Mesenchymal stem cell (in vitro differentiated cells and primary cell): ENCODE measurements around the gene TMEM178B.

ENCODE experiments used
- DNase-seq: peaks from one replicate; pipeline ENCODE4 v3.0.0-alpha.2; 2013
- H2AFZ ChIP-seq: one replicate; pipeline ENCODE4 v1.6.1; 2013; ENCODE audit warnings: low read depth, mild to moderate bottlenecking, control low read depth, inconsistent platforms, low read length, moderate library complexity
- H2AK5ac ChIP-seq: 2 replicates; pipeline ENCODE4 v1.6.1; 2013; ENCODE audit warnings: low read length, moderate library complexity, mild to moderate bottlenecking, inconsistent platforms; ENCODE audit not compliant: severe bottlenecking
- H2BK120ac ChIP-seq: one replicate; pipeline ENCODE4 v1.6.1; 2013; ENCODE audit warnings: low read depth, mild to moderate bottlenecking, inconsistent platforms, low read length, moderate library complexity
- H2BK12ac ChIP-seq, 2 experiments: one replicate each; pipeline ENCODE4 v1.6.1; 2013; ENCODE audit warnings: inconsistent platforms in 2 of 2, low read length in 2 of 2, mild to moderate bottlenecking in 2 of 2, moderate library complexity in 2 of 2, control low read depth in 1 of 2
- H2BK15ac ChIP-seq: one replicate; pipeline ENCODE4 v1.6.1; 2013; ENCODE audit warnings: mild to moderate bottlenecking, low read depth, inconsistent platforms; ENCODE audit not compliant: poor library complexity, severe bottlenecking
- H2BK5ac ChIP-seq: 2 replicates; pipeline ENCODE4 v1.6.1; 2013; ENCODE audit warnings: low read depth, mild to moderate bottlenecking, low read length, control low read depth, inconsistent platforms; ENCODE audit not compliant: poor library complexity, severe bottlenecking
- H3K14ac ChIP-seq, 2 experiments: one replicate each; pipeline ENCODE4 v1.6.1; 2013; ENCODE audit warnings: inconsistent platforms in 2 of 2, low read length in 2 of 2, control low read depth in 1 of 2, mild to moderate bottlenecking in 1 of 2, moderate library complexity in 1 of 2
- H3K18ac ChIP-seq, 2 experiments: one replicate each; pipeline ENCODE4 v1.6.1; 2013; ENCODE audit warnings: inconsistent platforms in 2 of 2, low read length in 2 of 2, control low read depth in 1 of 2, low read depth in 1 of 2, mild to moderate bottlenecking in 1 of 2
- H3K23ac ChIP-seq, 2 experiments: one replicate each; pipeline ENCODE4 v1.6.1; 2013; ENCODE audit warnings: inconsistent platforms in 2 of 2, low read length in 2 of 2, mild to moderate bottlenecking in 2 of 2, moderate library complexity in 2 of 2, control low read depth in 1 of 2
- H3K27ac ChIP-seq: 2 replicates; pipeline ENCODE4 v1.5.1; 2013; ENCODE audit warnings: mild to moderate bottlenecking, moderate library complexity, low read length, control low read depth, inconsistent platforms; ENCODE audit not compliant: poor library complexity, severe bottlenecking
- H3K27me3 ChIP-seq, 2 experiments: 2 replicates each; pipeline versions ENCODE4 v1.6.1 to v1.7.0; 2013; ENCODE audit warnings: low read length in 2 of 2, mild to moderate bottlenecking in 2 of 2, moderate library complexity in 2 of 2, control low read depth in 1 of 2, inconsistent platforms in 1 of 2; ENCODE audit not compliant: control insufficient read depth in 1 of 2, insufficient read depth in 1 of 2
- H3K36me3 ChIP-seq, 2 experiments: 2 replicates each; pipeline versions ENCODE4 v1.6.1 to v1.7.0; 2013; ENCODE audit warnings: low read length in 2 of 2, control low read depth in 1 of 2, inconsistent platforms in 1 of 2, low read depth in 1 of 2, mild to moderate bottlenecking in 1 of 2; ENCODE audit not compliant: insufficient read depth in 2 of 2, control insufficient read depth in 1 of 2
- H3K4ac ChIP-seq, 2 experiments: one replicate each; pipeline ENCODE4 v1.6.1; 2013; ENCODE audit warnings: inconsistent platforms in 2 of 2, low read length in 2 of 2, mild to moderate bottlenecking in 2 of 2, moderate library complexity in 2 of 2, control low read depth in 1 of 2, low read depth in 1 of 2
- H3K4me1 ChIP-seq: 2 replicates; pipeline ENCODE4 v1.6.1; 2013; ENCODE audit warnings: low read depth, low read length, control low read depth; ENCODE audit not compliant: control insufficient read depth, insufficient read depth
- H3K4me2 ChIP-seq: 2 replicates; pipeline ENCODE4 v1.6.1; 2013; ENCODE audit warnings: low read length, mild to moderate bottlenecking, inconsistent platforms; ENCODE audit not compliant: poor library complexity, severe bottlenecking
- H3K4me3 ChIP-seq, 2 experiments: 2 replicates each; pipeline versions ENCODE4 v1.5.1 to v1.7.0; 2013; ENCODE audit warnings: low read length in 2 of 2, mild to moderate bottlenecking in 2 of 2, control low read depth in 1 of 2, low read depth in 1 of 2; ENCODE audit not compliant: insufficient read depth in 1 of 2
- H3K79me1 ChIP-seq: replicated peaks from 2 replicates; pipeline ENCODE4 v1.6.1; 2013; ENCODE audit warnings: mild to moderate bottlenecking, control low read depth, low read length, inconsistent platforms; ENCODE audit not compliant: poor library complexity, severe bottlenecking
- H3K9ac ChIP-seq: 2 replicates; pipeline ENCODE4 v1.7.0; 2013; ENCODE audit warnings: mild to moderate bottlenecking, low read length, moderate library complexity
- H3K9me3 ChIP-seq: 2 replicates; pipeline ENCODE4 v1.7.0; 2013; ENCODE audit warnings: mild to moderate bottlenecking, low read length; ENCODE audit not compliant: control insufficient read depth
- H4K8ac ChIP-seq: one replicate; pipeline ENCODE4 v1.6.1; 2013; ENCODE audit warnings: inconsistent platforms, mild to moderate bottlenecking, low read length, moderate library complexity
- H4K91ac ChIP-seq: one replicate; pipeline ENCODE4 v1.6.1; 2013; ENCODE audit warnings: mild to moderate bottlenecking, low read length, inconsistent platforms
- WGBS: methylation state at CpG from one replicate; pipeline ENCODE4 v1.1.7; 2013; ENCODE audit warnings: mixed read lengths; 5-methylcytosine and 5-hydroxymethylcytosine counted together

Gene TMEM178B

DNA sequence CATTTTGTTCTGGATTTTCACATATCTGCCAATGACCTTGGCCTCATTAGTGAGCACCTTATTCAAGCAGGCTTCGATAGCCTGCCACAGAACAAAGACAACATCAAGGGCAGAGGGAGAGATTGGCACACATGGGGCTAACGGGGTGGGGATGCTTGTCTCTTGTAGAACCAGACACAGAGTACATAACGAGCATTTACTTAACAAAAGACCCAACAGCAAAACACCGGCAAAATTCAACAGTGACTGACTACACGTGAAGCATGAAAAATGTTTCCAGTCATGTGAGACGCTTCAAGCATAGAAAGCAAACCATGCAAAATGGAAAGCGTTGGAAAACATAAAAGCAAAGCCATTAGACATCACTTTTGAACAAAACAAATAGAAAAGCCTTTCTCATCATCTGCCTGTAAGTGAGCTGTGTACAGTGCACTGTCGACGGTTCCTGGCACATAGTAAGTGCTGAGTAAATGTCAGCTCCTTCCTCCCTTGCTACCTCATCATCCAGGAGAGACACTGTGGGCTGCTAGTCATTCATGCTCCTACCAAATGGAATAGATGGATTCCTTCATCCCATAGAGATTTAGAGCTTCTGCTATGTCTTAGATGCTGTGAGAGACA is 342.9 kb downstream of the TMEM178B start:
- WGBS = 66% methylated on average over 9 of the region's 9 CpGs
- H2BK15ac ChIP-seq = no peak overlapping the region
- no peak for DNase-seq
- no peaks in the 10 kb centered on the region for H3K36me3 ChIP-seq
- no peaks in the 10 kb centered on the region for H3K9me3 ChIP-seq
- no peak overlapping the region for H3K14ac ChIP-seq
- H3K27ac ChIP-seq = no peak overlapping the region
- H2AFZ ChIP-seq = no peak overlapping the region
- no peaks in the 10 kb centered on the region for H3K79me1 ChIP-seq
- no peak overlapping the region for H3K23ac ChIP-seq
- no peak overlapping the region for H3K4me2 ChIP-seq
- H2BK5ac ChIP-seq = no peak overlapping the region
- H3K4ac ChIP-seq = no peak overlapping the region
- H3K9ac ChIP-seq = no peak overlapping the region
- no peak overlapping the region for H4K8ac ChIP-seq
- H2BK12ac ChIP-seq = no peak overlapping the region
- H3K27me3 ChIP-seq = no peaks in the 10 kb centered on the region
- no peak overlapping the region for H2AK5ac ChIP-seq
- no peak overlapping the region for H4K91ac ChIP-seq
- H2BK120ac ChIP-seq = no peak overlapping the region
- no peak overlapping the region for H3K18ac ChIP-seq
- H3K4me1 ChIP-seq = no peaks in the 10 kb centered on the region
- no peak overlapping the region for H3K4me3 ChIP-seq

DNA sequence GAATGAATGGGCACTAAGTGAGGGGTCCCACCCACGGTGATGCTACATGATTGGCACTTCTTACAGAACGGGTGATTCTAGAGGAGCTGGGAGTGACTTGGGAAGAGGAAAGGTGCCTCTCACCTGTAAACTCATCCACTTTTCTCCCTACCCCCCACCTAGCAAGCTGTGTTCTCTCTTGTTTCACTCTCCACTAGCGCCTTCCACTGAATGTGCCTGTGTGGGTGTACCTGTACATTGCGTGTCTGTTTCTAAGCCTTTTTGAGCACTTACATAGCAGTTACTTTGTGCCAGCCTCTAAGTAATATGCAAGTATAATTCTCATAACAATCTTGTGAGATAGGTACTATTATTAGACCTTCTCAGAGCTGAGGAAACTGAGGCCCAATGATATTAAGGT is 343.6 kb downstream of the TMEM178B start:
- Histone ChIP-seq H2BK5ac (no peak overlapping the region), H3K9me3 (no peaks in the 10 kb centered on the region), H3K4me2 (no peak overlapping the region), H3K4ac (no peak overlapping the region), H3K36me3 (no peaks in the 10 kb centered on the region), H3K14ac (no peak overlapping the region), H3K4me3 (no peak overlapping the region), H3K23ac (no peak overlapping the region), H3K27me3 (no peaks in the 10 kb centered on the region), H2AFZ (no peak overlapping the region), H2BK12ac (no peak overlapping the region), H2BK15ac (no peak overlapping the region), H3K79me1 (no peaks in the 10 kb centered on the region), H4K91ac (no peak overlapping the region), H3K18ac (no peak overlapping the region), H2BK120ac (no peak overlapping the region), H3K27ac (no peak overlapping the region), H2AK5ac (no peak overlapping the region), H4K8ac (no peak overlapping the region), H3K9ac (no peak overlapping the region), H3K4me1 (no peaks in the 10 kb centered on the region)
- 88% methylated on average over 2 of the region's 4 CpGs for WGBS
- no peak for DNase-seq

DNA sequence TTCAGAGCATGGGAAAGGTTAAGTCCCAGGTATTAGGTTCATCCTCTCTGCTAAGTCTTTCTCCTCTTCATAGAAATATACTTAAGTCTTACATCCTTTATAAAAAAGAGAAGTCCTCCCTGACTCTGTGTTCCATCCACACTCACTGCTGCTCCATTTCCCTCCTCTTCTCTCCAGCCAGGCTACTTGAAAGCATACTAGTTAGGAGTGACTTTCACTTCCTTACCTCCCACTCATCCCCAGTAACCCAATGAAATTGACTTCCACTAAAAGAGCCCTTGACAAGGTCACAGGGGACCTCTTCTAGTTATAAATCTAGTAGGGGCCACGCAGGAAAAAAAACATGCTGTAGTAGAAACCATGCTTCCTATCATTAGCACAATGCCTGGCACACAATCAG is 344.2 kb downstream of the TMEM178B start:
- H3K9me3 ChIP-seq = no peaks in the 10 kb centered on the region
- WGBS = 50% methylated on average over 1 of the region's 1 CpG

DNA sequence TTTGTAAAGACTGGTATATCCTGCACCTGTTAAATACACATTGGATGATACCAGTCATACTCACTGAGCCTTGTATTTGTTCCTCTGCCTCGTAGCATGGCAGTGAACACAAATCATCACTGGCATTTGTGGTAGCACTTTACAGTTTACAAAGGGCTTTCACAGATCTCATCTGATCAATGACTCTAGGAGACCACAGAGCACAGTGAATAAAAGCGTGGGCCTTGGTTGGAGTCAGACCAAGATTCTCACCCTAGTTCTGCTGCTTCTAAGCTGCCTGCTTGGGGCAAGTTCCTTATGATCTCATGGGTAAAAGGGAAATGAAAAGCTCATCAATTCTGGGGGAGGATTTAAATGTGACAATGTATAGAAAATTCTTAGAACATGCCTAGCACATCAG is 347.4 kb downstream of the TMEM178B start:
- H3K14ac ChIP-seq = no peak overlapping the region
- no peak overlapping the region for H2BK5ac ChIP-seq
- DNase-seq = no peak
- H2BK120ac ChIP-seq = no peak overlapping the region
- H3K36me3 ChIP-seq = no peaks in the 10 kb centered on the region
- no peak overlapping the region for H3K4ac ChIP-seq
- H3K27me3 ChIP-seq = no peaks in the 10 kb centered on the region
- no peak overlapping the region for H3K18ac ChIP-seq
- no peak overlapping the region for H2AFZ ChIP-seq
- no peak overlapping the region for H2BK12ac ChIP-seq
- H2AK5ac ChIP-seq = no peak overlapping the region
- no peaks in the 10 kb centered on the region for H3K79me1 ChIP-seq
- H3K9ac ChIP-seq = no peak overlapping the region
- WGBS = 47% methylated on average over 2 of the region's 2 CpGs
- H3K9me3 ChIP-seq = peaks cover 4% of the 10 kb centered on the region
- no peak overlapping the region for H3K4me2 ChIP-seq
- no peak overlapping the region for H2BK15ac ChIP-seq
- no peak overlapping the region for H3K27ac ChIP-seq
- no peak overlapping the region for H4K91ac ChIP-seq
- no peaks in the 10 kb centered on the region for H3K4me1 ChIP-seq
- no peak overlapping the region for H3K23ac ChIP-seq
- no peak overlapping the region for H3K4me3 ChIP-seq
- H4K8ac ChIP-seq = no peak overlapping the region

More for the DNA sequence above, 344.2 kb downstream of the TMEM178B start:
- no peak overlapping the region for H3K4me2 ChIP-seq
- H4K91ac ChIP-seq = no peak overlapping the region
- H2BK5ac ChIP-seq = no peak overlapping the region
- H3K18ac ChIP-seq = no peak overlapping the region
- H3K27ac ChIP-seq = no peak overlapping the region
- no peak overlapping the region for H2BK15ac ChIP-seq
- no peak for DNase-seq
- H3K79me1 ChIP-seq = no peaks in the 10 kb centered on the region
- H3K9ac ChIP-seq = no peak overlapping the region
- no peaks in the 10 kb centered on the region for H3K27me3 ChIP-seq
- no peaks in the 10 kb centered on the region for H3K4me1 ChIP-seq
- H3K14ac ChIP-seq = no peak overlapping the region
- no peak overlapping the region for H2BK120ac ChIP-seq
- H2BK12ac ChIP-seq = no peak overlapping the region
- no peaks in the 10 kb centered on the region for H3K36me3 ChIP-seq
- H2AFZ ChIP-seq = no peak overlapping the region
- no peak overlapping the region for H2AK5ac ChIP-seq
- H4K8ac ChIP-seq = no peak overlapping the region
- H3K4me3 ChIP-seq = no peak overlapping the region
- no peak overlapping the region for H3K23ac ChIP-seq
- no peak overlapping the region for H3K4ac ChIP-seq
